Astrocyte (in vitro differentiated cells and primary cell): ENCODE data around the gene GPR139. TPM values are rescaled to one million over a fixed set of nuclear protein-coding genes. Genes with fewer than 3 reads are reported as not detected.

ENCODE experiments used
- DNase-seq: peaks from one replicate; pipeline ENCODE4 v3.0.0-alpha.2; 2010; ENCODE audit warnings: low read depth
- FAIRE-seq: peaks from 2 replicates; lab custom pipeline; 2011; peaks lifted over from hg19 to GRCh38; lab: Jason Lieb, UNC
- H2AFZ ChIP-seq: 2 replicates; pipeline ENCODE4 v1.6.0; 2012; ENCODE audit warnings: low read depth, low read length, inconsistent platforms
- H3K27ac ChIP-seq: 2 replicates; pipeline ENCODE4 v1.5.1; 2011; ENCODE audit warnings: low read depth, low read length, inconsistent platforms
- H3K27me3 ChIP-seq: 2 replicates; pipeline ENCODE4 v1.6.0; 2011; ENCODE audit warnings: low read length, inconsistent platforms; ENCODE audit not compliant: insufficient read depth
- H3K36me3 ChIP-seq: 2 replicates; pipeline ENCODE4 v1.5.1; 2011; ENCODE audit warnings: low read length, inconsistent platforms; ENCODE audit not compliant: insufficient read depth
- H3K4me1 ChIP-seq: 2 replicates; pipeline ENCODE4 v1.5.1; 2011; ENCODE audit warnings: low read length, inconsistent platforms; ENCODE audit not compliant: insufficient read depth
- H3K4me2 ChIP-seq: 2 replicates; pipeline ENCODE4 v1.6.0; 2012; ENCODE audit warnings: low read length, inconsistent platforms
- H3K4me3 ChIP-seq: 2 replicates; pipeline ENCODE4 v1.5.1; 2011; ENCODE audit warnings: low read depth, mild to moderate bottlenecking, low read length, inconsistent platforms; ENCODE audit not compliant: insufficient read depth
- H3K79me2 ChIP-seq: 2 replicates; pipeline ENCODE4 v1.6.0; 2012; ENCODE audit warnings: mild to moderate bottlenecking, low read length, inconsistent platforms; ENCODE audit not compliant: insufficient read depth
- H3K9ac ChIP-seq: 2 replicates; pipeline ENCODE4 v1.6.0; 2012; ENCODE audit warnings: mild to moderate bottlenecking, low read length, inconsistent platforms
- H3K9me3 ChIP-seq: 2 replicates; pipeline ENCODE4 v1.5.1; 2012; ENCODE audit warnings: low read depth, mild to moderate bottlenecking, low read length, inconsistent platforms; ENCODE audit not compliant: insufficient read depth
- H4K20me1 ChIP-seq: 2 replicates; pipeline ENCODE4 v1.6.0; 2012; ENCODE audit warnings: low read length, inconsistent platforms; ENCODE audit not compliant: insufficient read depth
- H3K27ac Mint-ChIP-seq: one replicate; pipeline ENCODE4 v1.8.0; 2021; ENCODE audit warnings: mild to moderate bottlenecking, mixed read lengths; ENCODE audit not compliant: unreplicated experiment
- H3K27me3 Mint-ChIP-seq: one replicate; pipeline ENCODE4 v1.8.0; 2021; ENCODE audit warnings: low read depth, mixed read lengths; ENCODE audit not compliant: unreplicated experiment
- H3K36me3 Mint-ChIP-seq: one replicate; pipeline ENCODE4 v1.8.0; 2021; ENCODE audit warnings: low read depth, mixed read lengths; ENCODE audit not compliant: unreplicated experiment
- H3K4me1 Mint-ChIP-seq: one replicate; pipeline ENCODE4 v1.8.0; 2021; ENCODE audit warnings: low read depth, mixed read lengths; ENCODE audit not compliant: unreplicated experiment
- H3K4me3 Mint-ChIP-seq: one replicate; pipeline ENCODE4 v1.8.0; 2021; ENCODE audit warnings: mild to moderate bottlenecking, moderate library complexity, mixed read lengths; ENCODE audit not compliant: unreplicated experiment
- H3K9me3 Mint-ChIP-seq: one replicate; pipeline ENCODE4 v1.8.0; 2021; ENCODE audit warnings: mild to moderate bottlenecking, mixed read lengths; ENCODE audit not compliant: unreplicated experiment
- EZH2 ChIP-seq: IDR thresholded peaks from 2 replicates; pipeline ENCODE4 v1.6.1; 2012; ENCODE audit warnings: mild to moderate bottlenecking, low read length, inconsistent platforms; ENCODE audit not compliant: insufficient read depth
- total RNA-seq: library from RNA; stranded (reverse); gene quantifications from 2 replicates; pipeline ENCODE4 v1.2.1, GENCODE V29; 2021
- TF ChIP-seq, protein P1 (sequence below): IDR thresholded peaks from 2 replicates; pipeline ENCODE4 v1.5.1; 2011; ENCODE audit warnings: low read depth, mild to moderate bottlenecking, inconsistent platforms, low read length, moderate library complexity; ENCODE audit not compliant: insufficient read depth

The GPR139 gene
- total RNA-seq, 1 donor from 2014 or later: not detected

DNA sequence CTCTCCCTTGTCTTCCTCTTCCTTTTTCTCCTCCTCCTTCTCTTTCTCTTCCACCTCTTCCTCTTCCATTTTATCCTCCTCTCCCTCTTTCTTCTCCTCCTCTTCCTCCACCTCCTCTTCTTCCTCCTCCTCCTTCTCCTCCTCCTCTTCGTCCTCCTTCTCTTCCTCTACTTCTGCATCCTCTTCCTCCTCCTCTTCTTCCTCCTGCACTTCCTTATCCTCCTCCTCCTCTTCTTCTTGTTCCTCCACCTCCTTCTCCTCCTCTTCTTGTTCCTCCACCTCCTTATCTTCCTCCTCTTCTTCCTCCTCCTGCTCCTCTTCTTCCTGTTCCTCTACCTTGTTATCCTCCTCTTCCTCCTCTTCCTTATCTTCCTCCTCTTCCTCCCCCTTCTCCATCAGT lies 28.8 kb upstream of the GPR139 start:
- DNase-seq (no peak), FAIRE-seq (no peak)
- Histone ChIP-seq H3K9ac (no peak overlapping the region), H2AFZ (no peak overlapping the region), H3K9me3 (no peaks in the 10 kb centered on the region), H3K4me1 (no peaks in the 10 kb centered on the region), H3K4me3 (no peak overlapping the region), H3K27me3 (no peaks in the 10 kb centered on the region), H3K27ac (no peak overlapping the region), H4K20me1 (no peaks in the 10 kb centered on the region), H3K4me2 (no peak overlapping the region), H3K79me2 (no peaks in the 10 kb centered on the region), H3K36me3 (no peaks in the 10 kb centered on the region)
- Mint-ChIP-seq H3K4me1 (peaks cover 4% of the 10 kb centered on the region), H3K27ac (no peak overlapping the region), H3K27me3 (peaks cover 24% of the 10 kb centered on the region), H3K9me3 (no peaks in the 10 kb centered on the region), H3K4me3 (no peak overlapping the region), H3K36me3 (no peaks in the 10 kb centered on the region)
- TF ChIP-seq EZH2: no peak
- TF ChIP-seq, protein P1, sequence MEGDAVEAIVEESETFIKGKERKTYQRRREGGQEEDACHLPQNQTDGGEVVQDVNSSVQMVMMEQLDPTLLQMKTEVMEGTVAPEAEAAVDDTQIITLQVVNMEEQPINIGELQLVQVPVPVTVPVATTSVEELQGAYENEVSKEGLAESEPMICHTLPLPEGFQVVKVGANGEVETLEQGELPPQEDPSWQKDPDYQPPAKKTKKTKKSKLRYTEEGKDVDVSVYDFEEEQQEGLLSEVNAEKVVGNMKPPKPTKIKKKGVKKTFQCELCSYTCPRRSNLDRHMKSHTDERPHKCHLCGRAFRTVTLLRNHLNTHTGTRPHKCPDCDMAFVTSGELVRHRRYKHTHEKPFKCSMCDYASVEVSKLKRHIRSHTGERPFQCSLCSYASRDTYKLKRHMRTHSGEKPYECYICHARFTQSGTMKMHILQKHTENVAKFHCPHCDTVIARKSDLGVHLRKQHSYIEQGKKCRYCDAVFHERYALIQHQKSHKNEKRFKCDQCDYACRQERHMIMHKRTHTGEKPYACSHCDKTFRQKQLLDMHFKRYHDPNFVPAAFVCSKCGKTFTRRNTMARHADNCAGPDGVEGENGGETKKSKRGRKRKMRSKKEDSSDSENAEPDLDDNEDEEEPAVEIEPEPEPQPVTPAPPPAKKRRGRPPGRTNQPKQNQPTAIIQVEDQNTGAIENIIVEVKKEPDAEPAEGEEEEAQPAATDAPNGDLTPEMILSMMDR: no peak

DNA sequence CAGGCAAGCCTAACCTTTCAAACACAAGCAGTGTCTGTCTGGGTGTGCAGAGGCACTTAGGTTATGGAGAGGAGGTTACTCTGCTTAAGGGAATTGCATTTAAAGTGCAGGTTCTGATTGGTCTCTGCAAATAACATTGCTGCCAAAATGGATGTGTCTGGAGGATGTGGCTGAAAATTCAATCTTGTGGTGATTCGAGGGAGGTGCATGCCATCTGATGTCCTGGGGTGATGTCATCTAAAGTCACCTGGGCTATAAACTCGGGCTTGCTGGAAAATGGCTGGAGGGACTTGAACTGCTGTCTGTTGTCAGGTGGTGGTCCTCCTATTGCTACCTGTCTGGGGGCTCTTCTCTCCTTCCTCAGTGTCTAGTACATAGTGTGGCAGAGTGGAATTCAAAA lies 28.3 kb upstream of the GPR139 start:
- Histone ChIP-seq H3K27me3 (no peaks in the 10 kb centered on the region), H2AFZ (no peak overlapping the region), H3K4me1 (no peaks in the 10 kb centered on the region), H3K27ac (no peak overlapping the region), H3K4me3 (no peak overlapping the region), H3K9ac (no peak overlapping the region), H4K20me1 (no peaks in the 10 kb centered on the region), H3K9me3 (no peaks in the 10 kb centered on the region), H3K36me3 (no peaks in the 10 kb centered on the region), H3K4me2 (no peak overlapping the region), H3K79me2 (no peaks in the 10 kb centered on the region)
- no peak overlapping the region for H3K4me3 Mint-ChIP-seq
- DNase-seq (no peak), FAIRE-seq (no peak)
- H3K27me3 Mint-ChIP-seq: peaks cover 24% of the 10 kb centered on the region
- peaks cover 4% of the 10 kb centered on the region for H3K4me1 Mint-ChIP-seq
- H3K9me3 Mint-ChIP-seq: no peaks in the 10 kb centered on the region
- no peak for TF ChIP-seq EZH2
- H3K27ac Mint-ChIP-seq: no peak overlapping the region
- no peaks in the 10 kb centered on the region for H3K36me3 Mint-ChIP-seq

DNA sequence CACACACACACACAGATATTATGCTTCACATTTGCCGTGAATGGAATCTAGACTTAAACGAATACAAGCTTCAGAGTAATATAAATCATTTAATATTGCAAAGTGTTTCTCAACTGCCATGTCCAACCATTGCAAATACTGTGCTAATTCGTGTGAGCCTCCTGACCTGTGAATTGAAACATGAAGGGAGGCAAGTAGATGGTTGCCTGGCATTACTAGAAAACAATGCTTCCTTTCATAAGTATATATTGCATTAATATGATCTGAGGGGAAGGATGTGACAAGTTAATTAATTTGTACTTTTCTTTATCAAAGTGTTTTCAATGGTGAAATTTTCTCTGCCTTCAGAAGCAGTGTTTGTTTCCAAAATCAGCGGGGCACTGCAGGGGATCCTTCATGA lies 25.7 kb upstream of the GPR139 start:
- no peak for TF ChIP-seq EZH2
- TF ChIP-seq, protein P1: no peak
- H3K4me1 ChIP-seq: no peaks in the 10 kb centered on the region
- Mint-ChIP-seq H3K4me3 (no peak overlapping the region), H3K9me3 (no peaks in the 10 kb centered on the region), H3K27me3 (peaks cover 37% of the 10 kb centered on the region), H3K36me3 (no peaks in the 10 kb centered on the region), H3K4me1 (peaks cover 3% of the 10 kb centered on the region), H3K27ac (no peak overlapping the region)
- H4K20me1 ChIP-seq: no peaks in the 10 kb centered on the region
- H3K27ac ChIP-seq: no peak overlapping the region
- no peaks in the 10 kb centered on the region for H3K9me3 ChIP-seq
- no peak overlapping the region for H3K4me3 ChIP-seq
- FAIRE-seq (no peak), DNase-seq (no peak)
- no peaks in the 10 kb centered on the region for H3K36me3 ChIP-seq
- H3K4me2 ChIP-seq: no peak overlapping the region
- no peak overlapping the region for H3K9ac ChIP-seq
- H2AFZ ChIP-seq: no peak overlapping the region
- no peaks in the 10 kb centered on the region for H3K27me3 ChIP-seq
- no peaks in the 10 kb centered on the region for H3K79me2 ChIP-seq
